Measurements from ENCODE around the gene COLQ.

- no peak for TF ChIP-seq CTCF (IDR thresholded peaks at IDR 0.05)
- TF ChIP-seq POLR2A (IDR thresholded peaks at IDR 0.05): no peak
These were observed 41.1 kb upstream of the COLQ start for GRCh38 chr3:15562560-15562959.
